ENCODE results near the gene RDM1.

Gene RDM1

GRCh38 chr17:35870906-35871819 lies 59.4 kb downstream of the RDM1 start:
- DNase-seq (ENCODE audit: low spot score), result peak; percentile 33

DNA sequence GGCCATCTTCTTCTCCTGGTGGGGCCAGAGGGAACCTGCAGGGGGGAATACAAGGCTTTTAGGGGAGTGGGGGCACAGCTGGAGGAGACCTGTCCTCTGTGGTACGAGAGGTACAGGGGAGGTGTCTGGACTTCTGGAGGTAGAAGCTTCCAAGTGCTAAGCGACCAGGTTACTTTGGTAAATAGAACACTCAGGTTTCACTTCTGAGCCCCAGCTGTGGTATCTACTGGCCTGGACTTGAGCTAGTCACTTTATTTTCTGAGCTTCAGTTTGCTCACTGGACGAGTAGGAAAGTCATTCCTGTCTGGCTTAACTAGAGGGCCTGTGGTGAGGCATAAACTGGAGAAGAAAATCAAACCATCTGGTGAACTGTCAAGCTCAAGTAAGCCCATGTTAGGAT lies 61.8 kb downstream of the RDM1 start, which contains the start of gene HEATR9:
Gene HEATR9 (minus strand): TSS at position 155 of the 400 bp plus-strand sequence. CDS start 149 bp downstream, at position 6.
- DNase-seq (ENCODE audit: low spot score), result no peak

Data from CD4-positive, alpha-beta T cell treated with Interleukin-2 at 100 ng/mL for 4 hours (primary cell).